HUES64 (cell line): ENCODE results near the gene CHURC1.

Experiments
- H3K27ac ChIP-seq: 2 replicates; pipeline ENCODE4 v1.7.0; 2013; ENCODE audit warnings: low read depth, low read length, inconsistent platforms
- H3K27me3 ChIP-seq: 2 replicates; pipeline ENCODE4 v1.6.1; 2013; ENCODE audit warnings: mild to moderate bottlenecking, low read length; ENCODE audit not compliant: insufficient read depth
- H3K36me3 ChIP-seq: 2 replicates; pipeline ENCODE4 v1.6.1; 2013; ENCODE audit warnings: mild to moderate bottlenecking, low read length; ENCODE audit not compliant: insufficient read depth
- H3K4me1 ChIP-seq: 2 replicates; pipeline ENCODE4 v1.6.1; 2013; ENCODE audit warnings: mild to moderate bottlenecking, low read length, moderate library complexity; ENCODE audit not compliant: insufficient read depth
- H3K4me3 ChIP-seq: 2 replicates; pipeline ENCODE4 v1.5.1; 2013; ENCODE audit warnings: mild to moderate bottlenecking, low read length, moderate library complexity
- H3K9ac ChIP-seq: 2 replicates; pipeline ENCODE4 v1.6.1; 2013; ENCODE audit warnings: mild to moderate bottlenecking, low read depth, low read length
- H3K9me3 ChIP-seq: 2 replicates; pipeline ENCODE4 v1.6.1; 2013; ENCODE audit warnings: low read depth, low read length; ENCODE audit not compliant: insufficient read depth
- WGBS: fragments of 150-250, 120-280 bp; methylation state at CpG from one replicate; pipeline ENCODE4 v1.1.7; 2013; ENCODE audit warnings: missing lambda C conversion rate; 5-methylcytosine and 5-hydroxymethylcytosine counted together

CHURC1 gene

DNA sequence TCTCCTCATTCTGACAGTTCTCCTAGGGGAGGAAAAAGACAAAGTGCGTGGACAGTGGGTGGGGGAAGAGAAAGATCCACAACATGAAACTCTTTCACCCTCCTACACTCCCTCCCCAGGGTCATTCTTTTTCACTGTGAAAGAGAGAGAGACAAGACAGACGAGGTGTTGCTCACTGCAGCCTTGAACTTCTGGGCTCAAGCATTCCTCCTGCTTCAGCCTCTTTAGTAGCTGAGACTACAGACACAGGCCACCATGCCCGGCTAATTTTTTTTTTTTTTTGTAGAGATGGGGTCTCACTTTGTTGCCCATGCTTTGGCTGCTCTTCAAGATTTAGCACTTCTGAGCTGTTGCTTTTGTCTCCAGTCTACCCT is 25.5 kb downstream of the CHURC1 start:
- Histone ChIP-seq H3K27ac (no peak overlapping the region), H3K27me3 (no peaks in the 10 kb centered on the region), H3K36me3 (no peaks in the 10 kb centered on the region; the same call in 1 of the 2 replicates), H3K9me3 (no peaks in the 10 kb centered on the region), H3K4me1 (peaks cover 14% of the 10 kb centered on the region; the same call in 1 of the 2 replicates), H3K4me3 (no peak overlapping the region), H3K9ac (no peak overlapping the region)
- 88% methylated on average over 2 of the region's 3 CpGs for WGBS

GRCh38 chr14:64940336-64940910 is 26.2 kb downstream of the CHURC1 start:
- Histone ChIP-seq H3K36me3 (no peaks in the 10 kb centered on the region), H3K4me3 (no peak overlapping the region), H3K27ac (no peak overlapping the region), H3K9me3 (no peaks in the 10 kb centered on the region), H3K27me3 (no peaks in the 10 kb centered on the region), H3K9ac (no peak overlapping the region), H3K4me1 (peaks cover 14% of the 10 kb centered on the region; the same call in 1 of the 2 replicates)
- WGBS, result 89% methylated on average over 3 of the region's 3 CpGs

GRCh38 chr14:64942531-64943111 is 28.4 kb downstream of the CHURC1 start, which contains the start of gene GPX2:
GPX2 (minus strand) TSS chr14:64942745; CDS start chr14:64942726, 19 bp downstream.
- Histone ChIP-seq H3K4me1 (peaks cover 14% of the 10 kb centered on the region; the same call in 1 of the 2 replicates), H3K27me3 (no peaks in the 10 kb centered on the region), H3K9me3 (no peaks in the 10 kb centered on the region), H3K4me3 (no peak within 1 kb of the TSS), H3K36me3 (peaks cover 12% of the 10 kb centered on the region; the same call in 1 of the 2 replicates), H3K27ac (no peak within 1 kb of the TSS), H3K9ac (no peak within 1 kb of the TSS)
- 84% methylated on average over 13 of the region's 13 CpGs for WGBS

GRCh38 chr14:64943556-64943955 is 29.3 kb downstream of the CHURC1 start:
- WGBS, result 91% methylated on average over 6 of the region's 6 CpGs
- H3K9me3 ChIP-seq, result no peaks in the 10 kb centered on the region
- H3K36me3 ChIP-seq, result peaks cover 20% of the 10 kb centered on the region; the same call in 1 of the 2 replicates
- H3K9ac ChIP-seq, result no peak overlapping the region
- H3K4me1 ChIP-seq, result peaks cover 14% of the 10 kb centered on the region; the same call in 1 of the 2 replicates
- no peak overlapping the region for H3K27ac ChIP-seq
- H3K27me3 ChIP-seq, result no peaks in the 10 kb centered on the region
- H3K4me3 ChIP-seq, result no peak overlapping the region

DNA sequence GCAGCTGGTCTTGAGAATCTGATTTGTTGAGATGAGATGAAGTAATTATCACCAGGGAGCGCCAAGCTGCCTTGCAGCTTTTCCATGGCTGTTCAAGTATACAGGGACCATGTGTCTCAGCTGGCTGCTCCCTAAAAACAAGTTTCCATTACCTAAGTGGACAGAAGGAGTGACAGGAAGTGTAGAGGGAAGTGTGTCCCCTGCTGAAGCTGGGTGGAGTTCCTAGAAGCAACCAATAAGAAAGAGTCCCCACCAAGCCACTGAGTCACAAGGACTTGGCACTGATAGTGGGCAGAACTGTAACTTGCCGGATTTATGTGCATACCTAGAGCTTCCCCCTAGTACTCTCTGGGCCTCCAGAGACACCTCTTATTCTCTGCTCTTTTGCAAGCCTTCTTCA is 29.8 kb downstream of the CHURC1 start:
- H3K27ac ChIP-seq, result no peak overlapping the region
- no peaks in the 10 kb centered on the region for H3K9me3 ChIP-seq
- H3K9ac ChIP-seq, result no peak overlapping the region
- peaks cover 24% of the 10 kb centered on the region for H3K36me3 ChIP-seq
- H3K4me1 ChIP-seq, result peaks cover 14% of the 10 kb centered on the region; the same call in 1 of the 2 replicates
- 87% methylated on average over 2 of the region's 2 CpGs for WGBS
- no peak overlapping the region for H3K4me3 ChIP-seq
- H3K27me3 ChIP-seq, result no peaks in the 10 kb centered on the region

DNA sequence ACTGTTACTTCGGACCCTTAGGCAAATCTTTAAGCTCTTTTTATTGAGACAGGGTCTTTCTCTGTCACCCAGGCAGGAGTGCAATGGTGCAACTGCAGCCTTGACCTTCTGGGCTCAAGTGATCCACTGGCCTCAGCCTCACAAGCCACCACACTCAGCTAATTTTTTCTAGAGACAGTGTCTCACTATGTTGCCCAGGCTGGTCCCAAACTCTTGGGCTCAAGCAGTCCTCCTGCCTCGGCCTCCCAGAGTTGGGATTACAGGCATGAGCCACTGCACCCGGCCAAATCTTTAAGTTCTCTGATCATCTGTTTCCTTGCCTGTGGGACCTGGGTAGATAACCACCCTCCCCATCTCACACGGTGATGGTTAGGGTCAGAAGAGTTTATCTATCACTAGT is 30.6 kb downstream of the CHURC1 start:
- Histone ChIP-seq H3K36me3 (peaks cover 28% of the 10 kb centered on the region), H3K4me3 (no peak overlapping the region), H3K9me3 (no peaks in the 10 kb centered on the region), H3K27me3 (no peaks in the 10 kb centered on the region), H3K27ac (no peak overlapping the region), H3K9ac (no peak overlapping the region), H3K4me1 (peaks cover 14% of the 10 kb centered on the region; the same call in 1 of the 2 replicates)
- 94% methylated on average over 3 of the region's 4 CpGs for WGBS

- Histone ChIP-seq H3K27ac (no peak overlapping the region), H3K27me3 (no peaks in the 10 kb centered on the region), H3K4me3 (no peak overlapping the region), H3K9me3 (no peaks in the 10 kb centered on the region), H3K36me3 (peaks cover 36% of the 10 kb centered on the region), H3K9ac (no peak overlapping the region), H3K4me1 (peaks cover 14% of the 10 kb centered on the region; the same call in 1 of the 2 replicates)
- 93% methylated on average over 12 of the region's 12 CpGs for WGBS
Observed at GRCh38 chr14:64945431-64946178, 31.4 kb downstream of the CHURC1 start.

- no peak overlapping the region for H3K27ac ChIP-seq
Observed at GRCh38 chr14:64946310-64947045, 32.2 kb downstream of the CHURC1 start.

DNA sequence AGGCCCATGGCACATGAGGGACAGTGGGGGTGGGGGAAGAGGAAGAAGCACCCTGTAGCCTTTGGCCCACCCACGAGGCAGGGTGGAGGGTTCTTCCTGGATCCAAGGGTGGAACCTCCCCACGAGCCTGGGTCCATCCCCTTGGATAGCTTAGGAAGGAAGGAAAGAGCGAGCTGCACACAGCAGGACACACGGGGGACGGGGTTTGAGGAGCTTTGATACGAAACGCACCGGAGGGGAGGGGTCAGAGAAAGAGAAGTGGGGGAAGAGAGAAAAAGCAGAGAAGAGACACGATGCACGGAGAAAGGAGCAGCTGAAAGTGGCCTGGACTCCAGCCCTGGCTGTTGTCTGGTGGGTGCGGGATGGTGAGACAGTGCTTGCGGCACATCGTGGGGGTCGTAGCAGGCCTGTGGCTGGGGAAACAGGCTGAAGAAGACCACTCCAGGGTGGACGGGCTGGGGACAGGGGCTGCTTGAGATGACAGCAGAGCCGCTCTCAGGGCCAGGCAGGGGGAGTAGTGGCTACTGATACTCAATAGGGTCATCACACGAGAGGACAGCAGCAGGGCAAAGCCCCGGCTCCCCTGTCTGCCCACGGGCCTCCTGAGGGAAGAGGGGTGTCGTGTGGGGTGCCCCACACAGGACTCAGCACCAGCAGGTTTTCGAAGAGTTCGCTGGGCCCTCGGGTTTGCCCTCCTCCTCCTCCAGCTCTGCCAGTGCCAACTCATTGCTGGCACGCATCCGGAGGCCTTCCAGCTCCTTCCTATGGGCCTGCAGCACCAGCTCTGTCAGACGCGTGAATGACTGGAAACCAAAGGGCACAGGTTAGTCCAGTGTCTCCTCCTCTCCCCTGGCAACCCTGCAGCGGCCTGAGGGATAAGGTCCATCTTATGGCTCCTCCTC is 33.7 kb downstream of the CHURC1 start:
- Histone ChIP-seq H3K27ac (no peak overlapping the region), H3K4me1 (peaks cover 9% of the 10 kb centered on the region; the same call in 1 of the 2 replicates), H3K9ac (no peak overlapping the region), H3K4me3 (no peak overlapping the region), H3K9me3 (no peaks in the 10 kb centered on the region), H3K36me3 (peaks cover 54% of the 10 kb centered on the region), H3K27me3 (no peaks in the 10 kb centered on the region)
- 92% methylated on average over 28 of the region's 28 CpGs for WGBS

More at GRCh38 chr14:64946310-64947045, 32.2 kb downstream of the CHURC1 start:
- H3K9me3 ChIP-seq, result no peaks in the 10 kb centered on the region
- H3K4me1 ChIP-seq, result peaks cover 14% of the 10 kb centered on the region; the same call in 1 of the 2 replicates
- H3K4me3 ChIP-seq, result no peak overlapping the region
- WGBS, result 90% methylated on average over 6 of the region's 6 CpGs
- H3K36me3 ChIP-seq, result peaks cover 44% of the 10 kb centered on the region
- no peak overlapping the region for H3K9ac ChIP-seq
- no peaks in the 10 kb centered on the region for H3K27me3 ChIP-seq

DNA sequence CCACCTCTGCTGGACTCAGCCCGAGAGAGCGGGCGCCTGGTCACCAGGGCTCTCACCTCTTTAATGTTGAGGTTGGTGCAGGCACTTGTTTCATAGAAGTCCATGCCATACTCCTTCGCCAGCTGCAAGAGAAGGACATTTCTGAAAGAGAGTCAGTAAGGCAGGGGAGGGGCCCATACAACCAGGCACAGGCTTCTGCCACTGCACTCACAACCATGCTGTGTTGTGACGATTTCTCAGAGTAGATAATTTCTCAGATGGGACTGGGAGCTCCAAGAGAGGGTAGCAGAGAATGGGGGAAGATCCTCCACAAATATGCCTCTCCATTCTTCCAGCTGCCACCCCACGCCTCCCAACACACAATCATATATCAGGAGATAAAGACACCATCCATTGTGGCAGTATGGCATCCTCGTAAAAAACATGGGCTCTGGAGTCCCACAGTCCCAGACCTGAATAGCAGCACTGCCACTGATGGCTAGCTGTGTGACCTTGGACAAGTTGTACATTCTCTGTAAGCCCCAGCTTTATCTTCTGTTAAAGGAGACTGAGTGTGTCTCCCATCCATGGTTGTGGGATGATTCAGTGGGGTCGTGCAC is 34.5 kb downstream of the CHURC1 start:
- Histone ChIP-seq H3K4me3 (no peak overlapping the region), H3K36me3 (peaks cover 54% of the 10 kb centered on the region), H3K27ac (no peak overlapping the region), H3K9me3 (no peaks in the 10 kb centered on the region), H3K27me3 (no peaks in the 10 kb centered on the region), H3K9ac (no peak overlapping the region), H3K4me1 (0 out of 2 replicates have a peak, but pooled peaks cover 9% of the 10 kb centered on the region)
- 98% methylated on average over 8 of the region's 8 CpGs for WGBS
